ENCODE results near the gene AOC3.
"Not testable (repeated sequence)": the region's sequence is repeated elsewhere in the genome, so short reads cannot be mapped to it uniquely, and the experiment has no call there.

Gene AOC3

DNA sequence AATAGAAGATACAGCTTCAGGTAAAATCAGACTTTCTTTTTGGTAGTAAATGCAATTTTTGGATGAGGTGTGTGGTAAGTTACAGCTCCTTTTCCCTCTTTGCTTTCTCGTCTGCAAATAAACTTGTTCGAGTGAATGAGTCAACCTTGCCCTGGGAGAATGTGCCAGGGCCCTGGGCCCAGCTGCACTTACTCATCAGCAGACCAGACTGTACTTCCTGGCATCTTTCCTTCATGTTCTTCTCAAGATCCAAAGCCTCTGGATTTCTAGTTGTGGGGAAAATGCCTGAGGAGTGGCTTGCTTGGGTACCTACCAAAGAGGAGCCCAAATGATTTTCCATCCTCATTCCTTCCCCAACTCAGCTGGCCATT is 44.2 kb downstream of the AOC3 start:
- Histone ChIP-seq H3K4me3 (ENCODE audit: low read length, poor library complexity, severe bottlenecking) (no peak overlapping the region), H3K79me2 (ENCODE audit: insufficient read depth, low read length) (no peaks in the 10 kb centered on the region), H3K9ac (ENCODE audit: low read depth, low read length, poor library complexity, severe bottlenecking) (no peak overlapping the region), H3F3A (ENCODE audit: low read depth) (no peaks in the 10 kb centered on the region), H2AFZ (ENCODE audit: low read length) (no peak overlapping the region), H4K20me1 (ENCODE audit: insufficient read depth, low read length, poor library complexity, severe bottlenecking) (no peaks in the 10 kb centered on the region), H3K9me2 (replicated peaks; ENCODE audit: low read depth, low read length) (no peaks in the 10 kb centered on the region), H3K9me3 (ENCODE audit: insufficient read depth, low read depth, low read length) (no peaks in the 10 kb centered on the region), H3K27me3 (ENCODE audit: insufficient read depth, low read length, poor library complexity, severe bottlenecking) (no peaks in the 10 kb centered on the region), H3K4me2 (ENCODE audit: low read depth, low read length, poor library complexity, severe bottlenecking) (no peak overlapping the region), H3K4me1 (ENCODE audit: insufficient read depth, low read length, poor library complexity, severe bottlenecking) (no peaks in the 10 kb centered on the region), H3K36me3 (ENCODE audit: insufficient read depth, low read length) (no peaks in the 10 kb centered on the region)
- TF ChIP-seq EZH2phosphoT487 (IDR thresholded peaks at IDR 0.05; ENCODE audit: borderline replicate concordance) = no peak
- TF ChIP-seq, protein P1, sequence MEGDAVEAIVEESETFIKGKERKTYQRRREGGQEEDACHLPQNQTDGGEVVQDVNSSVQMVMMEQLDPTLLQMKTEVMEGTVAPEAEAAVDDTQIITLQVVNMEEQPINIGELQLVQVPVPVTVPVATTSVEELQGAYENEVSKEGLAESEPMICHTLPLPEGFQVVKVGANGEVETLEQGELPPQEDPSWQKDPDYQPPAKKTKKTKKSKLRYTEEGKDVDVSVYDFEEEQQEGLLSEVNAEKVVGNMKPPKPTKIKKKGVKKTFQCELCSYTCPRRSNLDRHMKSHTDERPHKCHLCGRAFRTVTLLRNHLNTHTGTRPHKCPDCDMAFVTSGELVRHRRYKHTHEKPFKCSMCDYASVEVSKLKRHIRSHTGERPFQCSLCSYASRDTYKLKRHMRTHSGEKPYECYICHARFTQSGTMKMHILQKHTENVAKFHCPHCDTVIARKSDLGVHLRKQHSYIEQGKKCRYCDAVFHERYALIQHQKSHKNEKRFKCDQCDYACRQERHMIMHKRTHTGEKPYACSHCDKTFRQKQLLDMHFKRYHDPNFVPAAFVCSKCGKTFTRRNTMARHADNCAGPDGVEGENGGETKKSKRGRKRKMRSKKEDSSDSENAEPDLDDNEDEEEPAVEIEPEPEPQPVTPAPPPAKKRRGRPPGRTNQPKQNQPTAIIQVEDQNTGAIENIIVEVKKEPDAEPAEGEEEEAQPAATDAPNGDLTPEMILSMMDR (conservative IDR thresholded peaks at IDR 0.05; ENCODE audit: low read length) = no peak

DNA sequence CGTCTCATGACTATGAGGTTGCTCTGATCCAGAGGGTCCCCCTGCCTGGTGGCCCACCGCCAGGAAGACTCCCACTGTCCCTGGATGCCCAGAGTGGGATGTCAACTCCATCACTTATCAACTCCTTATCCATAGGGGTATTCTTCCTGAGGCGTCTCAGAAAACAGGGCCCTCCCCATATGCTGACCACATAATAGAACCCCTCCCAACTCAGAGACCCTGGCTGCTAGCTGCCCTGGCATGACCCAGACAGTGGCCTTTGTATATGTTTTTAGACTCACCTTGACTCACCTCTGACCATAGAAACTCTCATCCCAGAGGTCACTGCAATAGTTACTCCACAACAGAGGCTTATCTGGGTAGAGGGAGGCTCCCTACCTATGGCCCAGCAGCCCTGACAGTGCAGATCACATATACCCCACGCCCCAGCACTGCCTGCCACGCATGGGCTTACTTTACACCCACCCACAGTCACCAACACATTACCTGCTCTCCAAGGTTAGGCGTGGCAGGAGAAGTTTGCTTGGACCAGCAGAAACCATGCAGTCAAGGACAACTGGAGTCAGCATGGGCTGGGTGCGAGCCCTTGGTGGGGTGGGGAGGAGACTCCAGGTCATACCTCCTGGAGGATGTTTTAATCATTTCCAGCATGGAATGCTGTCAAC is 47.3 kb downstream of the AOC3 start:
- no peaks in the 10 kb centered on the region for H3K9me3 ChIP-seq (ENCODE audit: insufficient read depth, low read depth, low read length)
- no peaks in the 10 kb centered on the region for H3K36me3 ChIP-seq (ENCODE audit: insufficient read depth, low read length)
- no peaks in the 10 kb centered on the region for H3K79me2 ChIP-seq (ENCODE audit: insufficient read depth, low read length)
- no peaks in the 10 kb centered on the region for H4K20me1 ChIP-seq (ENCODE audit: insufficient read depth, low read length, poor library complexity, severe bottlenecking)
- H3F3A ChIP-seq (ENCODE audit: low read depth) = no peaks in the 10 kb centered on the region
- no peaks in the 10 kb centered on the region for H3K4me1 ChIP-seq (ENCODE audit: insufficient read depth, low read length, poor library complexity, severe bottlenecking)
- TF ChIP-seq, protein P1 (conservative IDR thresholded peaks at IDR 0.05; ENCODE audit: low read length) = no peak
- no peak for TF ChIP-seq EZH2phosphoT487 (IDR thresholded peaks at IDR 0.05; ENCODE audit: borderline replicate concordance)
- no peak overlapping the region for H2AFZ ChIP-seq (ENCODE audit: low read length)
- no peak overlapping the region for H3K4me2 ChIP-seq (ENCODE audit: low read depth, low read length, poor library complexity, severe bottlenecking)
- H3K9me2 ChIP-seq (replicated peaks; ENCODE audit: low read depth, low read length) = no peaks in the 10 kb centered on the region
- no peaks in the 10 kb centered on the region for H3K27me3 ChIP-seq (ENCODE audit: insufficient read depth, low read length, poor library complexity, severe bottlenecking)
- H3K4me3 ChIP-seq (ENCODE audit: low read length, poor library complexity, severe bottlenecking) = no peak overlapping the region
- no peak overlapping the region for H3K9ac ChIP-seq (ENCODE audit: low read depth, low read length, poor library complexity, severe bottlenecking)

DNA sequence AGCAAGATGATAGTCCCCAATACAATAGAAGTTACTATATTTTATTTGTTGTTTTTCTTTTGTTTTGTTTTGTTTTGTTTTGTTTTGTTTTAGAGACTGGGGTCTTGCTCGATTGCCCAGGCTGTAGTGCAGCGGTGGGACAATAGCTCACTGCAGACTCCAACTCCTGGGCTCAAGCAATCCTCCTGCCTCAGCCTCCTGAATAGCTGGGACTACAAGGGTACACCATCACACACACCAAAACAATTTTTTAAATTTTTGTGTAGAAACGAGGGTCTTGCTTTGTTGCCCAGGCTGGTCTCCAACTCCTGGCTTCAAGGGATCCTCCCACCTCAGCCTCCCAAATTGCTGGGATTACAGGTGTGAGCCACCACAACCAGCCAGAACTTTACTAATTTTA is 49.0 kb downstream of the AOC3 start:
- H3K4me3 ChIP-seq (ENCODE audit: low read length, poor library complexity, severe bottlenecking); H3K9me2 ChIP-seq (replicated peaks; ENCODE audit: low read depth, low read length); H3K4me1 ChIP-seq (ENCODE audit: insufficient read depth, low read length, poor library complexity, severe bottlenecking); H3K4me2 ChIP-seq (ENCODE audit: low read depth, low read length, poor library complexity, severe bottlenecking); H2AFZ ChIP-seq (ENCODE audit: low read length); H3K9me3 ChIP-seq (ENCODE audit: insufficient read depth, low read depth, low read length); H4K20me1 ChIP-seq (ENCODE audit: insufficient read depth, low read length, poor library complexity, severe bottlenecking); H3K27me3 ChIP-seq (ENCODE audit: insufficient read depth, low read length, poor library complexity, severe bottlenecking); H3K36me3 ChIP-seq (ENCODE audit: insufficient read depth, low read length); H3K9ac ChIP-seq (ENCODE audit: low read depth, low read length, poor library complexity, severe bottlenecking); H3K79me2 ChIP-seq (ENCODE audit: insufficient read depth, low read length); H3F3A ChIP-seq (ENCODE audit: low read depth): not testable (repeated sequence)
